Measurements from ENCODE around the gene KIF12. TPM values are rescaled to one million over a fixed set of nuclear protein-coding genes. Genes with fewer than 3 reads are reported as not detected.

The KIF12 gene
- total and polyA plus RNA-seq, 9 donors, result 0.05 to 7.2 (median 0.30) TPM

DNA sequence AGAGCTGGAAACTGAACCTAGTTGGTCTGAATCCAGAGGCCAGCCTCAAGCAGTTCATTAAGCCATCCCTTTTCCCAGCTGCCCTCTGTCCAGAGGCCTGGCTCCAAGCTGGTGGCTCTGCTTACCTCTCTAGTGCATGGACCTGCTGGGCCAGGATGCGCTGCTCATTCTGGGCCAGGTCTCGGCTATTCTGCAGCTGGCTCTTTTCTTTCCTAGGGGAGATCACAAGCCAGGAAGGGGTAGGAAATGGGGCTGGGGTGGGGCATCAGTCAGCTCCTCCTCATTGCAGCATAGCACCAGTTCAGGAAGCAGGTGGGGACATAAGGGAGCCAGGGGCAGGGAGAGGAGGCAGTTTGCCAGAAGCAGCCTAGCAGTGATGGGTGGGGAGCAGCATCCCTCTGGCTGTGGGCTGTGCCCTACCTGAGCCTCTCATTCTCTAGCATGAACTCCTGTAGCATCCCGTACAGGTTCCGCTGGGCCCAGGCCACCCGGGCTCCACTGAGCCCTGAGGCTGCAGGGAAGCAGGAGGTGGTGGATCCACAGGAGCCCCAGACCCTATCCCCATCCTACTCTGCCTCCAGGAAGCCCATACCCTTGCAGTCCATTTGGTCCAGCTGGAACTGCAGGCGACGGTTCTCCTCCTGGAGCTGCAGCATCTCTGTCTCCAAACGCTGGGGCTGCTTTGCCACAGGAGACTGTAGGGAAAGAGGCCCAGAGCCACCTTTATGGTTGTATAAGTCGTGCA is 5.2 kb downstream of the KIF12 start:
- Histone ChIP-seq H3K36me3 (ENCODE audit: control insufficient read depth, insufficient read depth, low read length) (no peaks in the 10 kb centered on the region), H3K27ac (ENCODE audit: low read length) (no peak overlapping the region), H3K9me3 (replicated peaks; ENCODE audit: control insufficient read depth, low read depth, low read length) (no peaks in the 10 kb centered on the region), H3K4me1 (ENCODE audit: control insufficient read depth, insufficient read depth, low read length) (peaks cover 13% of the 10 kb centered on the region), H3K27me3 (ENCODE audit: control insufficient read depth, insufficient read depth, low read length) (peaks cover 21% of the 10 kb centered on the region), H3K4me3 (ENCODE audit: low read length) (no peak overlapping the region)
- DNase-seq, result no peak
- 82% methylated on average over 8 of the region's 9 CpGs for WGBS (ENCODE audit: insufficient coverage)

DNA sequence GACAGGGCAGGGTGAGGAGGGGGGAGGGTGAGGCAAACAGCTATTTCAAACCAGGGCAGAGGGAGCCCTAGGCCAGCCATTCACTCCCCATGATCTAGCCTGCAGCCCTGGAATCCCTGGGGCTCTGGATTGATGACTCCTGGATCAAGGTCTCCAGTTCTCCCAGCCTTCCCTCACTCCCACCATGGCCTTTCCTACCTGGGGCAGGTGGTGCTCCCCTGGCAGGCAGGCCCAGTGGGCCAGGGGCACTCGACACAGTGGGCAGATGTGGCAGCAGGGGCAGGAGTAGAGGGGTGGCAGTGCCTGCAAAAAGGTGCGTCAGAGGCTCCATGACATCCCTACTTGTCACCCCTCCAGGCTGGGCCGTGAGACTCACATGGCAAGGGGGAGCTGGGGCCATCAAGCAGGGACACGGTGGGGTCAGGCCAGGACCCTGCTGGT is 6.0 kb downstream of the KIF12 start:
- Histone ChIP-seq H3K9me3 (replicated peaks; ENCODE audit: control insufficient read depth, low read depth, low read length) (no peaks in the 10 kb centered on the region), H3K4me3 (ENCODE audit: low read length) (no peak overlapping the region), H3K27ac (ENCODE audit: low read length) (no peak overlapping the region), H3K36me3 (ENCODE audit: control insufficient read depth, insufficient read depth, low read length) (no peaks in the 10 kb centered on the region), H3K27me3 (ENCODE audit: control insufficient read depth, insufficient read depth, low read length) (peaks cover 17% of the 10 kb centered on the region), H3K4me1 (ENCODE audit: control insufficient read depth, insufficient read depth, low read length) (peaks cover 10% of the 10 kb centered on the region)
- no peak for DNase-seq
- WGBS (ENCODE audit: insufficient coverage), result no CpG with 5 or more reads among the region's 4 CpGs

DNA sequence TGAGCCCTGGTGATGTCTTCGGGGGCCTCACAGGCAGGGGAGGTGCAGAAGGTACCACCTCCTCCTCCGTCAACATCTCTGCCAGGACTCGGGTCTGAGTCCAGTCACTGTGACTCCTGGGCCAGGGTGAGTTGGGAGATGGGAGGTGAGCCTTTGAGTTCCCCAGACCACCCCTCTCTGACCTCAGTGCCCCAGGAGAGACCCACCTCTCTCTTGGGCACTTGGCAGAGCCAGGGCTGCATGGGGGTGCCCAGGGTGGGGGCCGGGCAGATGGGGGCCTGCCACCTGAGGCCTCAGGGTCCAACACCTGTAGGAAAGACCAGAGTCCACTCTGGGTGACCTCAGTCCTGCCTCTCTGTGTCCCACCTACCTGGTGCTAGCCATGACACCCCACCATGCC is 6.8 kb downstream of the KIF12 start:
- no peak for DNase-seq
- peaks cover 5% of the 10 kb centered on the region for H3K4me1 ChIP-seq (ENCODE audit: control insufficient read depth, insufficient read depth, low read length)
- no peaks in the 10 kb centered on the region for H3K9me3 ChIP-seq (replicated peaks; ENCODE audit: control insufficient read depth, low read depth, low read length)
- peaks cover 11% of the 10 kb centered on the region for H3K27me3 ChIP-seq (ENCODE audit: control insufficient read depth, insufficient read depth, low read length)
- H3K4me3 ChIP-seq (ENCODE audit: low read length), result no peak overlapping the region
- H3K36me3 ChIP-seq (ENCODE audit: control insufficient read depth, insufficient read depth, low read length), result no peaks in the 10 kb centered on the region
- no CpG with 5 or more reads among the region's 4 CpGs for WGBS (ENCODE audit: insufficient coverage)
- no peak overlapping the region for H3K27ac ChIP-seq (ENCODE audit: low read length)

DNA sequence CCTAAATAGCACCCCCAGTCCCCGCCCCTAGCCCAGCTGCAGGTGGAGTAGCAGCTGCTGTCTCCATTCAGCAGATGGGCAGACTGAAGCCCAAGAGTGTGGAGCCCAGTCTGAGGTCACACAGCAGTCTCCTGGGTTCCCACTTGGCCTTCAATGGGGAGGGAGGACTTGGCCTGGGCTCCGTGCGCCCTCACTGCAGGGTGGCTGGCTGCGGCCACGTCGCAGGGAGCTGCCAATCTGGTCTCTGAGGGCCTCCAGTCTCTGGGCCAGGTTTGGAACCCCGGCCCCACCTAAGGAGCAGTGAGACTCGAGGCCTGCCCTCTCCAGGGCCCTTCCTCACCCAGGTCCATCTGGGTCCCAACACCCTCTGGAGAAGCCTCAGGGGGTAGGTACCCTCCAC is 7.4 kb downstream of the KIF12 start:
- Histone ChIP-seq H3K9me3 (replicated peaks; ENCODE audit: control insufficient read depth, low read depth, low read length) (no peaks in the 10 kb centered on the region), H3K4me3 (ENCODE audit: low read length) (no peak overlapping the region), H3K27me3 (ENCODE audit: control insufficient read depth, insufficient read depth, low read length) (peaks cover 5% of the 10 kb centered on the region), H3K4me1 (ENCODE audit: control insufficient read depth, insufficient read depth, low read length) (no peaks in the 10 kb centered on the region), H3K27ac (ENCODE audit: low read length) (no peak overlapping the region), H3K36me3 (ENCODE audit: control insufficient read depth, insufficient read depth, low read length) (no peaks in the 10 kb centered on the region)
- no peak for DNase-seq
- WGBS (ENCODE audit: insufficient coverage), result 87% methylated on average over 8 of the region's 8 CpGs

DNA sequence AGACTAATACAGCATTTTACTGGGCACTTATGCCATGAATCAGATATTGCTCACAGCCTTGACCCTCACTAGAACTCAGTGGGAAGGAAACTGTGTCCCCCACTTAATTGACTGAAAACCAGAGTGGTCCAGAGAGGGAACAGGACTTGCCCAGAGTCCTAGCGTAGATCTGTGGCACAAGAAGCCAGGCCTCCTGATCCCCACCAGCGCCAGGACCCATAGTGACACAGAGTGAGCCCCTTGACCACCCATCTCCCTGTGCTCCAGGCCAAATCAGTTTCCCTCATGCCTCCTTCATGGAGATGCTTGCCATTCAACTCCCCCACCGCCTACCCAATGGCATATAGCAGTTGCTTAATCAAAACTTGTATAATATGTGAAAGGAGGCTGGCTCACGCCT is 8.3 kb downstream of the KIF12 start:
- no peak for DNase-seq
- Histone ChIP-seq H3K27ac (ENCODE audit: low read length) (no peak overlapping the region), H3K27me3 (ENCODE audit: control insufficient read depth, insufficient read depth, low read length) (peaks cover 5% of the 10 kb centered on the region), H3K4me3 (ENCODE audit: low read length) (no peak overlapping the region), H3K9me3 (replicated peaks; ENCODE audit: control insufficient read depth, low read depth, low read length) (no peaks in the 10 kb centered on the region), H3K36me3 (ENCODE audit: control insufficient read depth, insufficient read depth, low read length) (no peaks in the 10 kb centered on the region), H3K4me1 (ENCODE audit: control insufficient read depth, insufficient read depth, low read length) (no peaks in the 10 kb centered on the region)
- WGBS (ENCODE audit: insufficient coverage), result 82% methylated on average over 2 of the region's 4 CpGs

DNA sequence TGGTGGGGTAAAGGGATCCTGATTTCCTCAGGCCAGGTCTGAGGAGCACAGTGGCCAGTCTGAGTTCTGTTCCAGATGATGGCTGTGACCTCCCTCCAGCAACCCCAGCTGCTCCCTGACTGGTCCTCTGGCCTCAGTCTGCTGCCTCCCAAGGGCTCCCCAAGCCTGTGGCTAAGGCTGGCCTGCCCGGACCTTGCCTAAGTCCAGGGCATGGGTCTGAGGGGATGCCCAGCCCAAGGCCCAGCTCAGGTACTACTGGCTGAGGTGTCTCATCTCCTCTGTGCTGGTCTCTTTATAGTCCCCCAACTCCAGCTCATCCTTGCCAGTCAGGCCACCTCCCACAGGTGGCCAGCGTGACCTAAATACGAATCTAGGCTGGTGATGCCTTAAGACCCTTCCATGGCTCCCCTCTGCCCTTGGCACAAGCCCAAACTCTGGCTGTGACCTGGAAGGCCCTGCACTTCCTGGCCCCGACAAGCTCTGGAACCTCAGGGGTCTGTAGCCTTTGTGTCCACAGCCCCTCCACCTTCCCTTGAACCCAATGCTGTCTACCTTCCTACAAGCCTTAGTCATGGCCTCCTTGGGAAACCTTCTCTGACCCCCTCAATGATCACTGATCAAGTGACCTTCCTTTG is 9.8 kb downstream of the KIF12 start:
- DNase-seq, result no peak
- Histone ChIP-seq H3K4me1 (ENCODE audit: control insufficient read depth, insufficient read depth, low read length) (no peaks in the 10 kb centered on the region), H3K36me3 (ENCODE audit: control insufficient read depth, insufficient read depth, low read length) (no peaks in the 10 kb centered on the region), H3K27ac (ENCODE audit: low read length) (no peak overlapping the region), H3K4me3 (ENCODE audit: low read length) (no peak overlapping the region), H3K27me3 (ENCODE audit: control insufficient read depth, insufficient read depth, low read length) (no peaks in the 10 kb centered on the region), H3K9me3 (replicated peaks; ENCODE audit: control insufficient read depth, low read depth, low read length) (no peaks in the 10 kb centered on the region)
- 86% methylated on average over 4 of the region's 4 CpGs for WGBS (ENCODE audit: insufficient coverage)

DNA sequence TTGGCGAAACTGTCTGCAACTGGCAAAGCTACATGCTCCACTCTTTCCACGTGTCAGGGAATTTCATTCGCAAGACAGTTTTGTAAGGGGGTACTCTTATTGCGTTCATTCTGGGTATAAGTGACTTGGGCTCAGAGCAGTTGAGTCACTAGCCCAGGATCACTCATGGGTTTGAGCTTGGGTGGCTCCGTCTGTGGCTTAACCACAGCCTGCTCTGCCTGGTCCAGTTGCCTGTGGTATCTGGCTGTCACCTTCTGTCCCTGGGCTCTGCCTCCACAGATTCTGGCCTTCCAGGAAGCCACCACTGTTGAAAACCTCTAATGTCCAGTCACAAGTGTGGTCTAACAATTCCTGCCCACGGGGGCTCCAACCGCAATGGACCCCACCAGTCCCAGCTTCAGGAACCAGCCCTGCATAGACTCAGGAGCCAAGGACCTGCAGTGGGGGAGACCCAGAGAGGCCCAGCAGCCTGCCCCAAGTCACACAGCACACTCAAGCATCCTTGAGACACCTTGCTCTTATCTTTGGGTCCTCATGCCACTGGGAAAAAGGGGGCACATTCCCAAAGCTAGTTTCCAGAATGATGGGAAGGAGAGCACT is 10.4 kb downstream of the KIF12 start:
- peaks cover under 1% of the 10 kb centered on the region for H3K4me1 ChIP-seq (ENCODE audit: control insufficient read depth, insufficient read depth, low read length)
- DNase-seq, result no peak
- no peak overlapping the region for H3K4me3 ChIP-seq (ENCODE audit: low read length)
- WGBS (ENCODE audit: insufficient coverage), result 87% methylated on average over 5 of the region's 7 CpGs
- H3K27ac ChIP-seq (ENCODE audit: low read length), result no peak overlapping the region
- H3K27me3 ChIP-seq (ENCODE audit: control insufficient read depth, insufficient read depth, low read length), result no peaks in the 10 kb centered on the region
- no peaks in the 10 kb centered on the region for H3K9me3 ChIP-seq (replicated peaks; ENCODE audit: control insufficient read depth, low read depth, low read length)
- no peaks in the 10 kb centered on the region for H3K36me3 ChIP-seq (ENCODE audit: control insufficient read depth, insufficient read depth, low read length)

DNA sequence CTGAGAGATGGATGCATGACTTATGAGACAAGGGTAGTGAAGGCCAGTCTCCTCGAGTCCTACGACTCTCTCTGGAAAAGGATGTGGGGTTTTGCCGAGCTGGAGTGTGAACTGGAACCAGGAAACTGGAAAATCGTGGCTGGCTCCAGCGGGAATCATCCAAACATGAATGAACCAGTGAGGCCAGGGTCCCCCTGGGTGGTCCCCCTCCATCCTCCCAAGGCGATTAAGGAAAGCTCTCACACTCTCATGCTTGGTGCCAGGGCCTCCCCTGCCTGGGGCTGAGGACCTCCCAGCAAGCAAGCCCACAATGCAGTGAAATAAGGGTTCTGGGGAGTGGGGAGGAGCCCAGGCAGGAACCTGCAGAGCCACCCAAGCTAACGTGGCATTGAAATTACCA is 11.4 kb downstream of the KIF12 start:
- Histone ChIP-seq H3K9me3 (replicated peaks; ENCODE audit: control insufficient read depth, low read depth, low read length) (no peaks in the 10 kb centered on the region), H3K36me3 (ENCODE audit: control insufficient read depth, insufficient read depth, low read length) (no peaks in the 10 kb centered on the region), H3K27me3 (ENCODE audit: control insufficient read depth, insufficient read depth, low read length) (no peaks in the 10 kb centered on the region), H3K27ac (ENCODE audit: low read length) (no peak overlapping the region), H3K4me1 (ENCODE audit: control insufficient read depth, insufficient read depth, low read length) (peaks cover 4% of the 10 kb centered on the region), H3K4me3 (ENCODE audit: low read length) (no peak overlapping the region)
- WGBS (ENCODE audit: insufficient coverage), result 45% methylated on average over 3 of the region's 7 CpGs
- DNase-seq, result no peak

DNA sequence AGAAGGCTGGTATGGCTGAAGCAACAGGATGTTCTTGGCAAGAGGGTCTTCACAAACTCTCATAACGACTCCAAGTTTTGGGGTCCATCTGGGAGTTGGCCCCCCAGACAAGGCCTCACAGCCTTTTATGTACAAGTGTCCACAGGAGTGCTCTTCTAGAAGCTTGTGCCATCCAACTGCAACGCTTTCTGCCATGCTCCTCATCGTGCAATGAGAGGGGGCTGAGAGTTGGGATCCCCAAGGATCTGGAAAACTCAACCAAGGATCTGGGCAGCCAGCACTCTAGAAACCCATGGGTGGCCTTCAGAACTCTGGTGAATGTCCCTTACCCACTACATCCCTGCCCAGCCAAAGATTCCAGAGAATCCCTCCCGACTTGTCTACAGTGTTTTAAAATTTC is 12.5 kb downstream of the KIF12 start:
- Histone ChIP-seq H3K9me3 (replicated peaks; ENCODE audit: control insufficient read depth, low read depth, low read length) (no peaks in the 10 kb centered on the region), H3K4me1 (ENCODE audit: control insufficient read depth, insufficient read depth, low read length) (peaks cover 6% of the 10 kb centered on the region), H3K27ac (ENCODE audit: low read length) (no peak overlapping the region), H3K36me3 (ENCODE audit: control insufficient read depth, insufficient read depth, low read length) (no peaks in the 10 kb centered on the region), H3K4me3 (ENCODE audit: low read length) (no peak overlapping the region), H3K27me3 (ENCODE audit: control insufficient read depth, insufficient read depth, low read length) (no peaks in the 10 kb centered on the region)
- WGBS (ENCODE audit: insufficient coverage), result 90% methylated on average over 3 of the region's 4 CpGs
- DNase-seq, result no peak

DNA sequence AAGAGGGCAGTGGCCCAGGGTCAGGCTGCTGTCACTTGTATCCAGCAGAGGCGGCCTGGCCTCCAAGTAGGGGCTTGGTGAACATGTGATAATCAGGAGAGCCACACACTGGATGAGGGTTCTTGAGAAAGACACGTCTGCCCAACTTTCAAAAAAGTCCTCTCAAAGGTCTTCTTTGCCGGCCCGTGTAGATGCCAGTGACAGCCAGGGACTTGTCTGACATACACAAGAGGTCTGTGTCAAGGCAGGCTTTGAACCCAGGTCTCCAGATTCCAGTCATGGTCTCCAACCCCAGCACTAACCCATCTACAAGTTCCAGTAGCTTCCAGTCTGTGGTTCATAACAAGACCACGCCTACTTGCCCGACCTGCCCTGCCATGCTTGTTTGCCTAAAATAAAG is 13.1 kb downstream of the KIF12 start:
- H3K36me3 ChIP-seq (ENCODE audit: control insufficient read depth, insufficient read depth, low read length), result no peaks in the 10 kb centered on the region
- WGBS (ENCODE audit: insufficient coverage), result 100% methylated on average over 4 of the region's 6 CpGs

More for the DNA sequence above, 13.1 kb downstream of the KIF12 start:
- no peak for DNase-seq
- Histone ChIP-seq H3K27me3 (ENCODE audit: control insufficient read depth, insufficient read depth, low read length) (no peaks in the 10 kb centered on the region), H3K4me1 (ENCODE audit: control insufficient read depth, insufficient read depth, low read length) (peaks cover 6% of the 10 kb centered on the region), H3K27ac (ENCODE audit: low read length) (no peak overlapping the region), H3K4me3 (ENCODE audit: low read length) (no peak overlapping the region), H3K9me3 (replicated peaks; ENCODE audit: control insufficient read depth, low read depth, low read length) (no peaks in the 10 kb centered on the region)

Measured in muscle of leg (tissue), 11 donors.